ENCODE measurements around the gene PWWP2B. TPM values are rescaled to one million over a fixed set of nuclear protein-coding genes. Genes with fewer than 3 reads are reported as not detected.

PWWP2B gene
- total and polyA plus RNA-seq, 2 of the 8 experiments (the other 6 are each of a cell fraction or from before 2014, with no cell fraction given), result 5.3 to 10.8 TPM

DNA sequence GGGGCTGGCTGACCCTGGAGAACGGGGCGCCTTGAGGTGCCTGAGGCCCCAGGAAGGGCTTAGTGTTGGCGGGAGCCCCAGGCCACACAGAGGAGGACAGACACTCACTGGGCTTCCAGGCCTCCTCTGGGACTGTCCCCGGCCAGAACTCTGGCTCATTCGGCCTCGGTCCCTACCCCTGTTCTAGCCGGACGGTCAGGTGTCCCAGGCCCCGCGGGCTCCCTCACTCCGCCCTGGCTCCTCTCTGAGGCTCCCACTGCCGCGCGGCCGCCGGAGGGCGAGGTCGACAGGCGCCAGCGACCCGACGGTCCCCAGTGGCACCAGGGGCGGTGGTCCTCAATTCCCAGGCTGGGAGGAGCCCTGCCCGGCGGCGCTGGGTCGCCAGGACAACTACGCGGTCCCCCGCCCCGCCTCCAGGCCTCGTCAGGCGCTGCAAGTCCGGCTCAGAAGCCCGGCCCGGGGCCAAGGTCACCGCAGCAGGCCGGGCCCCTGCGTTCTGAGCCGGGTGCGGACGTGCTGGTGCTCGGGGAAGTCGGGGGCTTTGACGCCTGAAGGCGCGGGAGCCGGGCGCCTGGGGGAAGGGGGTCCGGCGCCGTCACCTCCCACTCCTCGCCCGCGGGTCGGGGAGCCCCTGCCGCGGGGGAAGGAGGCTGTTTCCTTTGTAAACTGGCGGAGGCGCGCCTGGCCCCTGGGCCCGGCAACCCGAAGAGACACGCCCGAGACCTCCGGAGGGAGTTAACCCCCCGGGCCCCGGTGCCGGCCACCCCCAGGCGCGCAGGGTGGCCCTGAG, 1.1 kb upstream of the PWWP2B start (continued):
- no peak for TF ChIP-seq EGR1 (IDR thresholded peaks at IDR 0.05; ENCODE audit: borderline replicate concordance, low read depth, low read length)
- peak in 1 of 2 experiments; percentile 19; a peak in 1 of 4 replicates for TF ChIP-seq RAD21 (IDR thresholded peaks at IDR 0.05 in 1 of 2, conservative IDR thresholded peaks at IDR 0.05 in 1 of 2; ENCODE audit: low read depth in 2 of 2, low read length in 2 of 2)
- TF ChIP-seq TEAD4 (IDR thresholded peaks at IDR 0.05; ENCODE audit: low read depth, low read length), result no peak
- no peak for TF ChIP-seq SIRT6 (IDR thresholded peaks at IDR 0.05; ENCODE audit: low read length)
- no peak for TF ChIP-seq SIN3A (conservative IDR thresholded peaks at IDR 0.05 in 1 of 2, IDR thresholded peaks at IDR 0.05 in 1 of 2; ENCODE audit: low read depth in 1 of 2, low read length in 2 of 2)
- TF ChIP-seq SRF (IDR thresholded peaks at IDR 0.05; ENCODE audit: low read depth, low read length), result no peak
- TF ChIP-seq, protein P1, sequence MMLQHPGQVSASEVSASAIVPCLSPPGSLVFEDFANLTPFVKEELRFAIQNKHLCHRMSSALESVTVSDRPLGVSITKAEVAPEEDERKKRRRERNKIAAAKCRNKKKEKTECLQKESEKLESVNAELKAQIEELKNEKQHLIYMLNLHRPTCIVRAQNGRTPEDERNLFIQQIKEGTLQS (IDR thresholded peaks at IDR 0.05; ENCODE audit: insufficient read depth, low read depth, low read length), result no peak
- TF ChIP-seq SUZ12 (IDR thresholded peaks at IDR 0.05; ENCODE audit: low read length), result no peak
- no peak for TF ChIP-seq FOSL1 (IDR thresholded peaks at IDR 0.05; ENCODE audit: insufficient read depth, low read depth, low read length)
- TF ChIP-seq, protein P2, sequence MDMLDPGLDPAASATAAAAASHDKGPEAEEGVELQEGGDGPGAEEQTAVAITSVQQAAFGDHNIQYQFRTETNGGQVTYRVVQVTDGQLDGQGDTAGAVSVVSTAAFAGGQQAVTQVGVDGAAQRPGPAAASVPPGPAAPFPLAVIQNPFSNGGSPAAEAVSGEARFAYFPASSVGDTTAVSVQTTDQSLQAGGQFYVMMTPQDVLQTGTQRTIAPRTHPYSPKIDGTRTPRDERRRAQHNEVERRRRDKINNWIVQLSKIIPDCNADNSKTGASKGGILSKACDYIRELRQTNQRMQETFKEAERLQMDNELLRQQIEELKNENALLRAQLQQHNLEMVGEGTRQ (IDR thresholded peaks at IDR 0.05; ENCODE audit: low read length), result no peak
- no peak for TF ChIP-seq EZH2 (IDR thresholded peaks at IDR 0.05; ENCODE audit: low read depth, low read length, severe bottlenecking)
- TF ChIP-seq HDAC6 (IDR thresholded peaks at IDR 0.05; ENCODE audit: low read depth, low read length), result no peak
- TF ChIP-seq HDAC2 (IDR thresholded peaks at IDR 0.05; ENCODE audit: borderline replicate concordance in 1 of 2, low read depth in 2 of 2, low read length in 2 of 2), result no peak
- TF ChIP-seq POLR2AphosphoS5 (IDR thresholded peaks at IDR 0.05; ENCODE audit: low read depth, low read length), result no peak
- TF ChIP-seq, protein P3, sequence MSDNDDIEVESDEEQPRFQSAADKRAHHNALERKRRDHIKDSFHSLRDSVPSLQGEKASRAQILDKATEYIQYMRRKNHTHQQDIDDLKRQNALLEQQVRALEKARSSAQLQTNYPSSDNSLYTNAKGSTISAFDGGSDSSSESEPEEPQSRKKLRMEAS (IDR thresholded peaks at IDR 0.05), result no peak
- TF ChIP-seq RFX5 (IDR thresholded peaks at IDR 0.05; ENCODE audit: borderline replicate concordance, low read depth, low read length), result no peak
- TF ChIP-seq CTBP2 (IDR thresholded peaks at IDR 0.05; ENCODE audit: borderline replicate concordance, insufficient read depth, insufficient read length, low read length), result no peak
- TF ChIP-seq KDM4A (IDR thresholded peaks at IDR 0.05; ENCODE audit: low read depth, low read length, severe bottlenecking), result peak; percentile 29
- TF ChIP-seq CEBPB (IDR thresholded peaks at IDR 0.05; ENCODE audit: low read depth, low read length), result no peak
- TF ChIP-seq SP2 (IDR thresholded peaks at IDR 0.05; ENCODE audit: low read length), result no peak
- no peak for TF ChIP-seq MAFK (IDR thresholded peaks at IDR 0.05; ENCODE audit: low read depth, low read length)
- TF ChIP-seq BCL11A (IDR thresholded peaks at IDR 0.05; ENCODE audit: low read depth in 2 of 2, low read length in 2 of 2), result no peak

All from H1 (cell line).